HEK293 (cell line): Measurements from ENCODE around the gene SAXO2.

Experiments
- CTCF ChIA-PET: fragments of 350-600 bp; formaldehyde crosslinking; extraction: SDS; loops from one replicate; lab custom pipeline; 2021; ENCODE audit warnings: antibody characterized with exemption; lab: Yijun Ruan, JAX
- POLR2A ChIA-PET: fragments of 300-600 bp; formaldehyde crosslinking; extraction: SDS; loops from one replicate; lab custom pipeline; 2020; ENCODE audit warnings: antibody characterized with exemption, inconsistent platforms; lab: Yijun Ruan, JAX
- H3K27ac ChIP-seq: fragments of 200-500 bp; sonication (Bioruptor generic); 2 replicates; pipeline ENCODE4 v1.5.1; 2014; ENCODE audit warnings: low read depth, low read length, control low read depth, inconsistent platforms; ENCODE audit errors: extremely low read depth
- H3K36me3 ChIP-seq, 2 experiments: fragments of 200-500 bp in 1 of 2; sonication (Bioruptor generic) in 1 of 2; 1 replicate in 1 of 2; 2 replicates in 1 of 2; pipeline ENCODE4 v1.5.1; 2014 to 2017; ENCODE audit warnings: inconsistent platforms in 2 of 2, low read length in 2 of 2; ENCODE audit not compliant: control insufficient read depth in 2 of 2, insufficient read depth in 1 of 2
- H3K4me1 ChIP-seq: fragments of 200-500 bp; sonication (Bioruptor generic); 2 replicates; pipeline ENCODE4 v1.5.1; 2014; ENCODE audit warnings: mild to moderate bottlenecking, low read length, inconsistent platforms; ENCODE audit not compliant: control insufficient read depth, insufficient read depth
- H3K4me3 ChIP-seq: 2 replicates; pipeline ENCODE4 v1.5.1; 2011; ENCODE audit warnings: low read depth, mild to moderate bottlenecking, control low read depth, low read length, moderate library complexity
- H3K9me3 ChIP-seq: fragments of 200-500 bp; sonication (Bioruptor generic); 2 replicates; pipeline ENCODE4 v1.5.1; 2014; ENCODE audit warnings: low read depth, low read length, inconsistent platforms; ENCODE audit not compliant: control insufficient read depth, insufficient read depth
- CTCF ChIP-seq: fragments of 450-650 bp; formaldehyde crosslinking; IDR thresholded peaks from 2 replicates; pipeline ENCODE4 v1.5.1; 2016; ENCODE audit warnings: missing biosample characterization, missing genetic modification characterization
- EGR2 ChIP-seq: fragments of 450-650 bp; formaldehyde crosslinking; IDR thresholded peaks from 2 replicates; pipeline ENCODE4 v1.5.1; 2016; ENCODE audit warnings: low read depth, missing biosample characterization, missing genetic modification characterization
- GLI4 ChIP-seq: fragments of 450-650 bp; formaldehyde crosslinking; IDR thresholded peaks from 2 replicates; pipeline ENCODE4 v1.5.1; 2016; ENCODE audit warnings: missing biosample characterization, missing genetic modification characterization
- GLIS1 ChIP-seq: fragments of 450-650 bp; formaldehyde crosslinking; IDR thresholded peaks from 2 replicates; pipeline ENCODE4 v1.5.1; 2016; ENCODE audit warnings: missing biosample characterization, missing genetic modification characterization
- PATZ1 ChIP-seq: fragments of 450-650 bp; formaldehyde crosslinking; IDR thresholded peaks from 2 replicates; pipeline ENCODE4 v1.5.1; 2016; ENCODE audit warnings: missing biosample characterization, missing genetic modification characterization
- SETDB1 ChIP-seq: IDR thresholded peaks from one replicate; pipeline ENCODE4 v1.6.1; 2017; ENCODE audit warnings: mild to moderate bottlenecking, low read length, moderate library complexity, mixed read lengths; ENCODE audit not compliant: insufficient read length
- SP3 ChIP-seq: fragments of 450-650 bp; formaldehyde crosslinking; IDR thresholded peaks from 2 replicates; pipeline ENCODE4 v1.5.1; 2016; ENCODE audit warnings: missing biosample characterization, missing genetic modification characterization
- SP7 ChIP-seq: fragments of 450-650 bp; formaldehyde crosslinking; IDR thresholded peaks from 2 replicates; pipeline ENCODE4 v1.5.1; 2016; ENCODE audit warnings: missing biosample characterization, missing genetic modification characterization
- TSHZ1 ChIP-seq: fragments of 450-650 bp; formaldehyde crosslinking; IDR thresholded peaks from 2 replicates; pipeline ENCODE4 v1.5.1; 2016; ENCODE audit warnings: missing biosample characterization, missing genetic modification characterization, borderline replicate concordance
- ZBTB20 ChIP-seq: fragments of 450-650 bp; formaldehyde crosslinking; IDR thresholded peaks from 2 replicates; pipeline ENCODE4 v1.5.1; 2016; ENCODE audit warnings: missing biosample characterization, missing genetic modification characterization
- ZBTB21 ChIP-seq: fragments of 450-650 bp; formaldehyde crosslinking; IDR thresholded peaks from 2 replicates; pipeline ENCODE4 v1.5.1; 2017; ENCODE audit warnings: missing biosample characterization, missing genetic modification characterization
- ZBTB26 ChIP-seq: fragments of 450-650 bp; formaldehyde crosslinking; optimal IDR thresholded peaks from 2 replicates; pipeline ENCODE3; 2016; ENCODE audit warnings: missing biosample characterization, mild to moderate bottlenecking, missing genetic modification characterization
- ZNF155 ChIP-seq: fragments of 450-650 bp; formaldehyde crosslinking; IDR thresholded peaks from 2 replicates; pipeline ENCODE4 v1.5.1; 2016; ENCODE audit warnings: missing biosample characterization, missing genetic modification characterization
- ZNF223 ChIP-seq: fragments of 450-650 bp; formaldehyde crosslinking; IDR thresholded peaks from 2 replicates; pipeline ENCODE4 v1.5.1; 2016; ENCODE audit warnings: missing biosample characterization, missing genetic modification characterization
- ZNF350 ChIP-seq: fragments of 450-650 bp; formaldehyde crosslinking; IDR thresholded peaks from 2 replicates; pipeline ENCODE4 v1.5.0; 2017; ENCODE audit warnings: missing biosample characterization, mild to moderate bottlenecking, missing genetic modification characterization
- ZNF362 ChIP-seq: fragments of 450-650 bp; formaldehyde crosslinking; IDR thresholded peaks from 2 replicates; pipeline ENCODE4 v1.5.1; 2016; ENCODE audit warnings: missing biosample characterization, missing genetic modification characterization
- ZNF391 ChIP-seq: fragments of 450-650 bp; formaldehyde crosslinking; IDR thresholded peaks from 2 replicates; pipeline ENCODE4 v1.5.1; 2016; ENCODE audit warnings: low read depth, missing biosample characterization, missing genetic modification characterization, borderline replicate concordance
- ZNF449 ChIP-seq: fragments of 450-650 bp; formaldehyde crosslinking; IDR thresholded peaks from 2 replicates; pipeline ENCODE4 v1.5.1; 2017; ENCODE audit warnings: missing biosample characterization, mild to moderate bottlenecking, missing genetic modification characterization, moderate library complexity
- ZNF48 ChIP-seq: fragments of 450-650 bp; formaldehyde crosslinking; IDR thresholded peaks from 2 replicates; pipeline ENCODE4 v1.5.1; 2016; ENCODE audit warnings: missing biosample characterization, missing genetic modification characterization
- ZNF510 ChIP-seq: fragments of 450-650 bp; formaldehyde crosslinking; IDR thresholded peaks from 2 replicates; pipeline ENCODE4 v1.5.1; 2018; ENCODE audit warnings: mild to moderate bottlenecking, missing genetic modification characterization, missing biosample characterization; ENCODE audit not compliant: insufficient replicate concordance
- ZNF558 ChIP-seq: fragments of 450-650 bp; formaldehyde crosslinking; IDR thresholded peaks from 2 replicates; pipeline ENCODE4 v1.5.1; 2016; ENCODE audit warnings: missing biosample characterization, missing genetic modification characterization

SAXO2 gene

GRCh38 chr15:82314769-82315518, 52.3 kb downstream of the SAXO2 start:
- Histone ChIP-seq H3K9me3 (no peaks in the 10 kb centered on the region), H3K4me1 (no peaks in the 10 kb centered on the region)
- TF ChIP-seq ZNF155 = no peak
- TF ChIP-seq TSHZ1 = no peak
- TF ChIP-seq ZBTB21 (tag by site-specific recombination) = no peak
- no peak for TF ChIP-seq SP3 (tag by site-specific recombination)
- TF ChIP-seq, all 188 proteins: peak for 0
- ChIA-PET CTCF (no interaction called here), POLR2A (no interaction called here)
- H3K27ac ChIP-seq = no peak overlapping the region
- H3K4me3 ChIP-seq = no peak overlapping the region
- no peaks in the 10 kb centered on the region for H3K36me3 ChIP-seq

GRCh38 chr15:82315519-82316246, 53.1 kb downstream of the SAXO2 start:
- POLR2A ChIA-PET = no interaction called here
- CTCF ChIA-PET = no interaction called here
- no peaks in the 10 kb centered on the region for H3K4me1 ChIP-seq
- TF ChIP-seq ZNF223 (tag by site-specific recombination) = no peak
- TF ChIP-seq GLI4 (tag by site-specific recombination) = no peak
- TF ChIP-seq CTCF (tag by site-specific recombination) = no peak
- no peak for TF ChIP-seq SETDB1
- TF ChIP-seq GLIS1 (tag by site-specific recombination) = no peak
- TF ChIP-seq ZNF449 = no peak
- TF ChIP-seq ZNF391 (tag by site-specific recombination) = no peak
- no peak for TF ChIP-seq ZNF510 (tag by site-specific recombination)
- TF ChIP-seq SP7 (tag by site-specific recombination) = no peak
- TF ChIP-seq ZNF362 (tag by site-specific recombination) = no peak
- TF ChIP-seq ZNF558 = no peak
- TF ChIP-seq ZNF350 = no peak
- no peak for TF ChIP-seq ZNF48
- no peak for TF ChIP-seq ZBTB20 (tag by site-specific recombination)
- TF ChIP-seq PATZ1 = no peak
- no peak for TF ChIP-seq EGR2 (tag by site-specific recombination)
- TF ChIP-seq ZBTB26 = no peak
- no peaks in the 10 kb centered on the region for H3K9me3 ChIP-seq
- H3K27ac ChIP-seq = no peak overlapping the region
- H3K4me3 ChIP-seq = no peak overlapping the region
- H3K36me3 ChIP-seq = no peaks in the 10 kb centered on the region
